DMS79 (cell line): ENCODE measurements around the gene ALLC.
A peak's percentile ranks its signal among the peaks of the same experiment; 100 is the strongest.
"Not testable (repeated sequence)": the region's sequence is repeated elsewhere in the genome, so short reads cannot be mapped to it uniquely, and the experiment has no call there.

Source experiments
- DNase-seq: peaks from one replicate; lab custom pipeline; 2025; lab: John Stamatoyannopoulos, UW

The ALLC gene

DNA sequence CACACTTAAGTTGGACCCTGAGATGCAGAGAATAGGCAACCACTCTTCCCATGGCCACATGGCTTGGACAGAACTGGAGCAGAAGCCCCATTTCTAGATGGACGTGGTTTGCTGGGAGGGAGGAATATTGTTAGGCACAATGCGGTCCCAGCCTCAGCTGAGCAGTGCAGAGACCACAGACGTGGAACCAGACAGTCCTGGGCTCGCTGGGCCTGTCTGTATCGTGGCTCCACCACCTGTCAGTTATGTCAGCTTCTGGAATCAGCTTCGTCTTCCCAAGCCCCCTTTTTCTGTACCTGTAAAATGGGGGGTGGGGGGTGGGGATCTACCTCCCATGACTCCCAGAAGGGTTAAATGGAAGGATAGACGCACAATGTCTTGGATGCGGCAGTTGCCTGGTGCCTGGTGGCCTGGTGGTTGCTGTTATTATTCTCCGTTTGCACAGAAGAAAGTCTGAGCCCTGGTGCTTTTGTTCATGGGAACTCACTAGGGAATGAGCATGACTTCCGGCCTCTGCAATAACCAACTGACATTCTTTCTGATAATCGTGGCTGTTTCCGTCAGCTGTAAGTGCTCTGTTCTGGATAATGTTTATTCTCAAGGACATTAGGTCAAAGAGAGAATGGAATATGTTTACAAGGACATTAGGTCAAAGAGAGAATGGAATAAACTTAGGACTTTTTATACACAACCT is 31.7 kb upstream of the ALLC start:
- DNase-seq, result no peak

- no peak for DNase-seq
These were observed 31.0 kb upstream of the ALLC start for GRCh38 chr2:3626812-3627499.

GRCh38 chr2:3627500-3628100 is 30.4 kb upstream of the ALLC start:
- no peak for DNase-seq

DNA sequence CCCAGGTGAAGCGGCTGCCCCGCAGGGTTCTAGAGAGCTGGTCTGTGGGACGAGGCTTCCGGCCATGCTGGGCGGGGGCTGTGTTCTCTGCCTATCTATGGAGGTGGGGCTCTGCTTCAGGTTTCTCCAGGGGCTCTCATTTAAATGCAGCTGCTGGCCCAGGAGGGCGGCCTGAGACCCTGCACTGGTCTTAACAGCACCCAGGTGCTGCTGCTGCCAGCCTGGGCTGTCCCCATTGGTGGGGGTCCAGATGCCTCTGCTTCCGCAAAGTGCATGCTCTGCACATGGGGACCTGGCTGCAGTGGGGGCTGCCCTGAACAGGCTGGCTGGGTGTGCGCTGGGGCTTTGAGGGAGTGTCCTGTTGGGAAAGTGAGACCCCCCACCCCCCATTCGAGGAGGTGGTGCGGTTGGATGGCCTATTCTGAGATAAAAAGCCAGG is 29.7 kb upstream of the ALLC start:
- no peak for DNase-seq

- DNase-seq, result peak; percentile 84
These were observed 29.2 kb upstream of the ALLC start for GRCh38 chr2:3628800-3629199.

- no peak for DNase-seq
These were observed 27.4 kb upstream of the ALLC start for GRCh38 chr2:3630631-3631030.

GRCh38 chr2:3631161-3631850 is 26.7 kb upstream of the ALLC start:
- DNase-seq, result no peak

- DNase-seq, result no peak
These were observed 25.9 kb upstream of the ALLC start for GRCh38 chr2:3631851-3632659.

- peak; percentile 84 for DNase-seq
These were observed 24.7 kb upstream of the ALLC start for GRCh38 chr2:3633089-3633981.

DNA sequence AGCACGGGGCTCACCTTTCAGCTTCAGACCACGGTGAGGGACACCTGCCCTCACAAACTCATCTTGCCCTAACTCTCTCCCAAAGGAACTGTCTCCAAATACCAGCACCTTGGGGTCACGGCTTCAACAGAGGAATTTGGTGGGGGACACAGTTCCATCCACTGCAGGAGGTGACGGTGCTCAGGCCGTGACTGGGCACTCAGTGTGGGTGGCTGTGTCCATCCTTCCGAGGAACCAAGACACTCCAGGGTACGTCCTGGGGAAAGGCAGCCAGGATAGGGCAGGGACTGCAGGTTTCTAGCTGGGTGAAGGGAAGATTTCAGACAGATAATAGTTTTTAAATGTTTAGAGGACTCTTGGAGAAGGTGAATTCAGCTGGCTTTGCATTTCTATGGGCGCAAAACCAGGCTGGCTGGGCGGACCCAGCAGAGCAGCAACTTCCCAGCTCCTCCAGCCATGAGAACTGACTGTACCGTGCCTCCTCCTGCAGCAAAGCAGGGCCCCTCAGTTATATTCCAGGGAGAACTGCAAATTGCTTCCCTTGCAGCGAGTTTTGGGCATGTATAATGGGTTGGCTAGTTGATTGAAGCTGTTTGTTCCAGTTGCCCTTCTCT is 23.9 kb upstream of the ALLC start:
- DNase-seq, result no peak

GRCh38 chr2:3634596-3635121 is 23.3 kb upstream of the ALLC start:
- DNase-seq, result no peak

DNA sequence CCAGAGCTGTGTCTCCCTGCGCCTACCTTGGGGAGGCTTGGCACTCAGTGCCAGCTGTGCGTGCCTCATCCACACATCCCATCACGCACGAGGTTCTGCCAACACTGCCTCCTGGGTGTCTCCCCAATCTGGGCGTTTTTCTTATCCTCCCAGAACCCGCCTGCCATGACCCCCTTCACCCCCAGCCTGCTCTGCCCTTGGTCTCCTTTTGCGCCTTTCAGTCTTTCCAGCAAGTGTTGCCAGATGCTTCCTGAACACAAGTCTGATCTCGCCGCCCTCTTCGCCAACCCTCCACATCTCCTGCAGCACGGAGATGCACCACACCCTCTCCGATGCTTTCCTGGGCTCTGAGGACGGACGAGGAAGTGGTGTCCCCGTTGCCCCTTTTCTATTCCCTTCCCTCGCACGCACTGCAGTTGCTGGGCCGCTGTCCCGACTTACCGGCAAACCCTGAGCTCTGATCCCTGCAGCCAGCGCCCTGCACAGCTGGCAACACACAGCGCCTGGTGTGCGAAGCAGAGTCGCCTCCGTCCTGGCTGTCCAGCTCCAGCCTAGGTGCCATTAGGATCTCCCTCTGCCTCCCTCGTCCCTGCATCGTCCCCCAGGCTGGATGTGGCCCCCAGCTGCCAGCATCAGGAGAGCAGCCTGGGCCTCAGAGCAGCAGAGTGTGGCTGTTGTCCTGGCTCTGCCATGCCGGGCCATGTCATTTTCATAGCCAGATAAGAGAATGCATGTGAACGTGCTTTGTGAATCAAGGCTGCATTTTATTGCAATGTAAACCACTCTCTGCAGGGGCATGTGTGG is 22.6 kb upstream of the ALLC start:
- DNase-seq, result no peak

DNA sequence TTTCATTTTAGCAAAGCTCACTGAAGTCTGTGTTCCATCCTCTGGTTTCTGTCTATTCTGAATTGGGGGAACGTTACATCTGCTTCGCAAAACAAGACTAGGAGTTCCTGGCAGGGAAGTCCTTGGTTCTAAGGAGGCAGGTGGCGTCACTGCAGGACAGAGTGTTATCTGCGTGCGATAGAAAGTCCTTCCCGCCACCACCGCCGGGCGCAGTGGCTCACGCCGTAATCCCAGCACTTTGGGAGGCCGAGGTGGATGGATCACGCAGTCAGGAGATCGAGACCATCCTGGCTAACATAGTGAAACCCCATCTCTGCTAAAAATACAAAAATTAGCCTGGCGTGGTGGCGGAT is 22.0 kb upstream of the ALLC start:
- DNase-seq, result not testable (repeated sequence)

DNA sequence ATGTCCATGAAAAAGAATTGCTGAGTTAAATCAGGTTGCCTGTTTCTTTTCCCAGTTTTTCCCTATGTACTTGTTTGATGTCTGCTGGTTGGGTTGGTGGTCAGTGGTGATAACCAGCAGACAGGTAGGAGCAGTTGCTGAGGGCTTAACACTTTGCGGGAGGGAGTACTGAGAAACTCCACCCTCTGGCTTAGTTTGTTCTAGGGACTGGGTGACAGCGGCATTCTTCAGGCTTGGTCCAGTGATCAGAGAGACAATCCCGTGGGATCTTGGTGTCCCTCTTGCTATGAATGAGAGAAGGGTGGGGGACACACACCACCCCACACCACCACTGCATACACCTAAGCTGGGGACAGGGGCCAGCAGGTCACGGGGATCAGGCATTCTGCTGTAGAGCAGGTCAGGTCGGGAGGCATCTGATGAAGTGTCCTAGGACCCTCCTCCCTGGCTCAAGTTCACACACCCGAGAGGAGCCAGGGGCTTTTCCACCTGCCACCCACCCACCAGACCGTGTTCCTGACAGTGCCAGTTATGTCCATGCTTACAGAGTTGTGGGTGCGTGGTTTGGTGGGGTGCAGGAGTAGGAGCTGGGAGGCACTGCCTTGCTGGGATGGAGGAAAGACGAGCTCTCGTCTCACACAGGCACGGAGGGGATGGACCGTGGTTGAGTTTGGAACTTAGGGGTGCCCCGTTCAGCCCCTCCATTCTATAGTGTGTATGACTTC is 21.3 kb upstream of the ALLC start:
- no peak for DNase-seq

DNA sequence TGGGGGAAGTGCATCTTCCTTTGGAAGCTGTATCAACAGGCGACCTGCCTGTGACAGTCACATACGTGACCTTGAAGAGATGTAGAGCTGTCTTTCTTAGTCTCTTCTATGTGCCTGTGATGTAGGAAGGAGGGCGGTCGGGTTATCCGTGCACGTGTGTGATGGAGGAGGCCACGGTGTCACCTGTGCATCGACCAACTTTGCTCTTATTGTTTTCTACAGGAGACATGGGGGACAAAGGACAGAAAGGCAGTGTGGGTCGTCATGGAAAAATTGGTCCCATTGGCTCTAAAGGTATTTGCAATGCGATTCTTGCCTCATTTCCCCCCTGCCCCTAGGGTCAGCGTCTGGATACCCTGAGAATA is 20.7 kb upstream of the ALLC start:
- no peak for DNase-seq

- DNase-seq, result no peak
These were observed 20.1 kb upstream of the ALLC start for GRCh38 chr2:3637692-3638455.

DNA sequence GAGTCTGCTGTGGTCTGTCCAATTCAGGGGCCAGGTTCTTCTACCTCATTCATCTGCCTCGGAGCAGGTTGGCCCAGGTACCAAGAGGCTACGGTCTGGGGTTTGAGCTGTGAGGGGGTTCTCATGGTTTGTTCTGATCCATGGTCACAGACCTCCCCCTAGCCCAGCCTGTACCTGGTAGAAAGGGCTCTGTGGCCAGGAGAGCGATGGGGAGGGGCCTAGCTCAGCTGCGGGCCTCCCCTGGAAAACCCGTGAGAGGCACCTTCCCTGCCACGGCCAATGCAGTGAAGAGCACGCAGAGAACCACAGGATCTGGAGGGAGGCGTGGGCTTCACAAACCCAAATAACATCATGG is 19.6 kb upstream of the ALLC start:
- no peak for DNase-seq

GRCh38 chr2:3639015-3639630 is 18.9 kb upstream of the ALLC start:
- DNase-seq, result no peak
